Rectal smooth muscle tissue (tissue), 1 donor: ENCODE results near the gene ZNF267.

Experiments
- H3K27ac ChIP-seq: one replicate; pipeline ENCODE4 v1.7.0; 2013; ENCODE audit warnings: low read depth, low read length, inconsistent platforms
- H3K27me3 ChIP-seq: one replicate; pipeline ENCODE4 v1.7.0; 2013; ENCODE audit warnings: low read length; ENCODE audit not compliant: control insufficient read depth, insufficient read depth
- H3K36me3 ChIP-seq: one replicate; pipeline ENCODE4 v1.7.0; 2013; ENCODE audit warnings: low read length; ENCODE audit not compliant: control insufficient read depth, insufficient read depth
- H3K4me1 ChIP-seq: one replicate; pipeline ENCODE4 v1.7.0; 2013; ENCODE audit warnings: low read length; ENCODE audit not compliant: control insufficient read depth, insufficient read depth
- H3K4me3 ChIP-seq: one replicate; pipeline ENCODE4 v1.7.0; 2013; ENCODE audit warnings: low read length
- H3K9ac ChIP-seq: one replicate; pipeline ENCODE4 v1.7.0; 2013; ENCODE audit warnings: low read length

The ZNF267 gene

DNA sequence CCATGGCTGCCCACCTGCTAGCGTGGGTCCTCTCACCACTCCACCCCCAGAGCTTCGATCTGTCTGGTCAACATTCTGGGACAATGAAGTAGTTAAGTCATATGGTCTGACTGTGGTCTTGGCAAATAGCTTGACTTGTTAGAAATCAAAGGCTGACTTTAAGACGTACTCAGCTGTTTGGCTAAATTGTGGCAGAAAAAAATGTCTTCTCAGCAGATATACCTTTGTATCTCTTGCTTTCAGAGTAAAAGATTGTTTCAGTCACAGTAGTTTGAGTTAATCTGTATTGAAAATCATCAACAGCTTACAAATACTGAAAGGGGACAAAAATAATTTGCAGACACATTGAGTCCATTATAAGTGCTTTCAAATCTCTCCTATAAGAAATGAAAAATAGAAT lies 2.1 kb upstream of the ZNF267 start:
- no peaks in the 10 kb centered on the region for H3K27me3 ChIP-seq
- peaks cover 3% of the 10 kb centered on the region for H3K4me1 ChIP-seq
- H3K27ac ChIP-seq: no peak overlapping the region
- no peak overlapping the region for H3K4me3 ChIP-seq
- H3K9ac ChIP-seq: no peak overlapping the region
- no peaks in the 10 kb centered on the region for H3K36me3 ChIP-seq

DNA sequence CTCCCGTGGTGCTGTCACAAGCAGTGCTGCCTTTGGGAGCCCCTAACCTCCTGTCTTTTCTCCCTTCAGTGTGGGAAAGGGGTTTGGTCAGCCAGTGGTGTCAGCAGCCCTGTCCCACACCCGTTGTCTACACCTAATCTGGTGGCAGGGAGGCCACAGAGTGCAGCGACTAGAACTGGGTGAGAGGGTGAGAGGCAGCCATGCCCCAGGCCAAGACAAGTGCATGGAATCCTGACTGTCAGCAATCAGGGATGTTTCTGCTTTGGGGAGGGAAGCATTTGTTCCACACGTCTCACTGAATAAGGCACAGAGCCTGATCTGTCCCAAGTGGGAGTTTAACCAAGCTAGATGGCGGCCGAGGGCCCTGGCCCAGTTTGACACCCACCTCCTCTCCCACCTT lies 1.4 kb upstream of the ZNF267 start:
- Histone ChIP-seq H3K27ac (no peak overlapping the region), H3K4me3 (no peak overlapping the region), H3K4me1 (peaks cover 3% of the 10 kb centered on the region), H3K9ac (no peak overlapping the region), H3K27me3 (peaks cover under 1% of the 10 kb centered on the region), H3K36me3 (no peaks in the 10 kb centered on the region)

DNA sequence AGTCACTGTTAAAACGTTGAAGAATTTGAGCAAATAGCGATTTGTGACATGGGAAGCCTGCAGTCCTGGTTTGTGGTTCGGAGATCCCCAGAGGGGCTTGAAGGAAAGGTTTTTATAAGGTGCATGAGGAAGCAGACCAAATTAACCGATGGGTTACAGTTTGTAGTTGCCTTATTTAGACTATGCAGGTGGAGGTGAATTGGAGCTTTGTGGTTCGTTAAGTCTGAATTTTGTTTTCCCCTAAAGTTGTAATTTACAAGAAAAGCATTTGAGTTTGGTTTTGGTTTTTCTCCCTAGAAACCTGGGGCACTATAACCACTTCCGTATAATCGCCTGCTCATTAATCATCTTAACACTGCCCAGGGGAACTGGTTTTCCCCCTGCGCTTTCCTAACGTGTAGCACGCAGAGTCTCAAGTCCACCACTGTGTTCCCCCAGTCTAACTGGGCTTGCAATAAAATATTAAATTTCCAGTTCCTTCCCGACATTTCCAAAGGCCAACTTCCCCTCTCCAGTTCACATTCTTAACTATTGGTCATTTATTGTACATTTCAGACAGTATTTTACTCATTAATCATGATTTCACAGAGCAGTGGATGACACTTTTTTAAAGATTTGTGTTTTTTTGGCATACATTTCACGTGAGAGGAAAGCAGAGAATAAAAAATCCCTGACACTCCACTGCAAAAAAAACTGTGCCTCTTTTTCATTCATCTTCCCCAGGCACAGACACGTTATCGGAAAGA lies 932 bp downstream of the ZNF267 start:
- peaks cover 10% of the 10 kb centered on the region for H3K4me1 ChIP-seq
- H3K27me3 ChIP-seq: peaks cover 2% of the 10 kb centered on the region
- H3K36me3 ChIP-seq: no peaks in the 10 kb centered on the region
- H3K9ac ChIP-seq: peak overlapping the region; percentile 91
- H3K4me3 ChIP-seq: peak overlapping the region; percentile 98
- peak overlapping the region; percentile 97 for H3K27ac ChIP-seq

DNA sequence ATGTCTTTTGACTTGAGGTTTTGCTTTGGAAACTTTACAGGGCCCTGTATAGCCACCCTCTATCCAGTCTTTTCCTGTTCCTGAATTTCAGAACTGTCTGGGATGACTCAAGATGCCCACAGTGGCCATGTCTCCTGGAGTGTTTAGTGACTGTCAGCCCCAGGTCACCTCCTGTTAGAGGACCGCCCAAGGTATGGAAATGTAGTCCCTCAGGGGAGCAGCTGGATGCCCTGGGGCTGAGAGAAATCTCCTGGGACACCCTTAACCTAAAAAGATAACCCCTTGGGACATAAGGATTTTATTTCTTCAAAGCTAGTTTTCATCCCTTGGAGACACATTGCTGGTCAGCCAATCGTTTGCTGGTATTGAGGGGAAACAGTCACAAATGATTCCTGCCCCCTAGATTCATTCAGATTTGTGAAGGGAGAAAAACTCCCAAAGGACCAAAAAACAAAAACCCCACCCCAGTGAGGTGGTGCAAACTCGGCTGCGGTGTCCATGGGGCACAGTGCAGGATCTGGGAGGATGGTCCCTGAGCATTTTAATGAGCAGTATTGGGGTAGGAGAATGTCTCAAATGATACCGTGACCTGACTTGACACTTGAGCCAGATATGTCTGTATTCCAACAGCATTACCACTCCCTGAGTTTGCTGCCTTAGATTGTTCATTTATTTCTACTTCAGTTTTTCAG lies 1.7 kb downstream of the ZNF267 start:
- Histone ChIP-seq H3K4me1 (peaks cover 12% of the 10 kb centered on the region), H3K36me3 (no peaks in the 10 kb centered on the region), H3K27me3 (peaks cover 2% of the 10 kb centered on the region), H3K4me3 (peak overlapping the region; percentile 98), H3K27ac (no peak overlapping the region), H3K9ac (no peak overlapping the region)

DNA sequence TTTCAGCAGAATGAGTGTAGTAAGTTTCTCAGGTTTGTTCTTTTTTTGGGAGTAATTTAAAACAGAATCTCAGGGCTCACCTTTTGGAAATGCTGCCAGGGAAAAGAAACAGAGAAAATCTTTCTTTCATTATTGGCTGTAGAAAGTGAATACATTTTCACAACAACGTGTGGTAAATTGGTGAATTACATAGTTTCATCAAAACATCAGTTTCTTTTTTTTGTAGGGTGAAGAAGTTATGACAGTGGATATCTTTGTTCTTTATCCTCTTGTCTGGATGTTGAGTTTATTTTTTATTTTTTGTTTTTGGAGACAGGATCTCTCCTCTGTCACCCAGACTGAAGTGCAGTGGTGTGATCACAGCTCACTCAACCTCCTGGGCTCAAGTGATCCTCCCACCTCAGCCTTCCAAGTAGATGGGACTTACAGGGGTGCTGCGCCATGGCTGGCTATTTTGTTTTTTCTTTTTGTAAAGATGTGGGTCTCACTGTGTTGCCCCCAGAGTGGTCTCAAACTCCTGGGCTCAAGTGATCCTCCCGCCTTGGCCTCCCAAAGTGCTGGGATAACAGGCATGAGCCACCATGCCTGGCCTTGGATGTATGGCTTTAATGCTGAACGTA lies 2.4 kb downstream of the ZNF267 start:
- Histone ChIP-seq H3K4me1 (peaks cover 12% of the 10 kb centered on the region), H3K4me3 (no peak overlapping the region), H3K27ac (no peak overlapping the region), H3K27me3 (peaks cover 2% of the 10 kb centered on the region), H3K36me3 (no peaks in the 10 kb centered on the region), H3K9ac (no peak overlapping the region)

DNA sequence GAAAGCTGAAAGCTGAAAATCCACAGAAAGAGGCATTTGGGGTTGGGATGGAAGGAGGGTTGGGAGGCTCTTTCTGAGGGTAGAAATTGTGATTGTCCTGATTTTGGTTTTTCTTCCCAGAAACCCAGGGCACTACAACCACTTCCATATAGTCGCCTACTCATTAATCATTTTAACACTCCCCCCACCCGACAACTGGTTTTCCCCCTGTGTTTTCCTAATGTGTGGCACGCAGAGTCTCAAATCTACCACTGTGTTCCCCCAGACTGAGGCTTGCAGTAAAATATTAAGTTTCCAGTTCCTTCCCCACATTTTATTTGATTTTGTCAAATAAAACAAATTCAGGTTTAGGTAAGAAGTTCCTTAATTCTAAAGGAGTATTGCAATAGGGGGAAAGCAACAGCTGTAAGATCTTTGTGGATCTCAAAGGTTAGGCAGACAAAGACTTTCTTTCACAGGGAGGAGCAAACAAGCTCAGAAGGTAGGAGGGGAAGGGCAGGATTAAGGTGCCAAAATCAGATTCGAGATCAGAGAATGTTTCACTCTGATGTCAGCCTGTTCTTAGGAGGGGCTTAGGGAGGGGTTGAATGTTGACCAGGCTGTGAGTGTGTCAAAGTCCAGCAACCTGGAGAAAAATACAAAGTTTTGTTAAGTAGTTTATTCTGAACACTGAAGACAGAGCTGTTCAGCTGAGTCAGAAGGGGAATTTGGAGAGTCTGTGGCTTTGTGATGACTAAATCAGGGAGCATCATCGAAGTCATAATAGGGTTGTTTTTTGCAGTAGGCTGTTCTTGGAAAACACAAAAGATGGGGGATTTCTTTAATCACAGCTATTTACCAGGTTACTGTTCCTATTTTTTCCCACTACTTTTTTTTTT lies 3.6 kb downstream of the ZNF267 start:
- Histone ChIP-seq H3K36me3 (no peaks in the 10 kb centered on the region), H3K9ac (no peak overlapping the region), H3K27me3 (peaks cover 2% of the 10 kb centered on the region), H3K4me1 (peaks cover 12% of the 10 kb centered on the region), H3K27ac (peak overlapping the region; percentile 74), H3K4me3 (no peak overlapping the region)

DNA sequence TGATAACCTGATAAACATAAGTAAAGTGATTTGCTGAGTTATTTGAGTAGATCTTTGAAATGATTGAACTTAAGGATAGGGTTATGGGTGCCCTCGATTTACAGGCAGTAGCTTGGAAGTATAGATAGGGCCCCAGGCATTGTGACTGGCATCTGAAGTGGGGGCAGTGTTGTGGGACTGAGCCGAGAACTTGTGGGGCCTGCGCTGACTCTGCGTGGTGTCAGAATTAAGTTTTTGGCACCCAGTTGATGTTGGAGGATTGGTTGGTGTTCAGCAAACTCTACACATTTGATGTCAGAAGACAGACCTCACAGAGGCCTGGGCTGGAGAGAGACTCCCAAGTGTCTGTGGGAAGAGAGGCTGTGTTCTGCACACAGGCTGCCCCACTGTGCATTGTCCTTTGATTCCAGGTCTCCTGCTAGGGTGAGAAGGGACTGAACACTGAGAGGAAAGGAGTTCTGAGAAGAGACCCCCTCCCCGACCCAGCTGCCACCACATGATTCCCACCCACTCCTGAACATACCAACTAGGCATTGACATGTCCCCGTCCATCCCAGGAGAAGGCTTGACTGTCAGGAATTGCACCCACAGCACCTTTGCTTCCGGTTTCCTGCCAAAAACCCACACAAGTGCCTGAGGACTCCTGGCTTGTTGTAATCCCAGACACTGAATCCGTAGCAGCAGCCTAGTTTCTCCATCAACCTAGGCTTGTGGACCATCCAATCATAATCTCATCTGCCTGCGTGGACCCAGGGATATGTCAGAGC lies 4.5 kb downstream of the ZNF267 start:
- H3K27me3 ChIP-seq: peaks cover 2% of the 10 kb centered on the region
- no peak overlapping the region for H3K9ac ChIP-seq
- H3K36me3 ChIP-seq: no peaks in the 10 kb centered on the region
- H3K4me3 ChIP-seq: no peak overlapping the region
- H3K27ac ChIP-seq: peak overlapping the region; percentile 74
- H3K4me1 ChIP-seq: peaks cover 12% of the 10 kb centered on the region

DNA sequence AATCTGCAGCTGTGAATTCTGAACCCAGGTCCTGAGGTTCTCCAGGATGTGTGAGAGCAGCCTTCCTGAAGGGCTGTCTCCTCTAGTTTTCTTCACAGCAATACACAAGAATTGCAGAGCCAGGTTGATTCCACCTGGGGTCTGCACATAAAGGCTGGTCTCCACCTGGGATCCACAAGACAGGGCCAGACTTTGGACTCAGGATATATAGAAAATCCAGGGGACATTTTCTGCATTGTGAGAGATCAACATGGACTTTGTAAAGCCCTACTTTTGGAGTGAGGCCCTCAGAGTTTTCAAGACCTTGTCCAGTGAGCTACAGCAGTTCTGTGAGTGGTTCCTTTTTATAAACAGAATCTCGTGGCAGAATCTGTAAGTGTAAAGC lies 6.3 kb downstream of the ZNF267 start:
- no peaks in the 10 kb centered on the region for H3K36me3 ChIP-seq
- peaks cover 2% of the 10 kb centered on the region for H3K27me3 ChIP-seq
- no peak overlapping the region for H3K9ac ChIP-seq
- peaks cover 9% of the 10 kb centered on the region for H3K4me1 ChIP-seq
- H3K27ac ChIP-seq: peak overlapping the region; percentile 56
- H3K4me3 ChIP-seq: no peak overlapping the region

DNA sequence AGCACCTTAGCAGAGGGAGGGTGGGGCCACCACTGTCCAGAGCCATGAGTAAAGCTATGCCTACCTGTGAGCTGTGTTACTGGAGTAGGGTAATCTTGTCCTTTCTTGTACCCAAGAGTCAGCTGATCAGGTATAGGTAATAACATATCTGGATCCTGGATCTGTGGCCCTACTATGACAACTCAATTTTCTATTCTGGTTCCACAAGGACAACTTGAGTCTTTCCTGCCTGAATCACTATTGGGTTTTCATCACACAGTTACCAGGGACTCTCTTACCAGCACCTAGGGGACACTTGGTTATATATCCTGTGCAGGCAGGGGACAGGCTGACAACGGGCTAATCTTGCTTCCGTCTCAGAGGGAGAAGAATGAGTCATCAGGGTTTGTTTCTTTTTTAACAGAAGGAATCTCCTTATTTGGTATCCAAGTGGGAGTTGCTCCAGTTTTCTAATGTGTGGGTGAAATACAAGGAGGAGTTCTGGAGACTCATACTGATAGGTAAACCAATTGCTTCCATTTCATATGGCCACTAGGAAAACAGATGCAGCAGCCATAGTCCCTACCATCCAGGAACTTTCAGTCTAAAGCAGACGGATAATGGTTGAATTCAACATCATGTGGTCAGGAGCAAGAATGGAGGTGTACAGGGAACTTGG lies 6.8 kb downstream of the ZNF267 start:
- H3K36me3 ChIP-seq: peaks cover 3% of the 10 kb centered on the region
- H3K9ac ChIP-seq: no peak overlapping the region
- peak overlapping the region; percentile 56 for H3K27ac ChIP-seq
- peaks cover 2% of the 10 kb centered on the region for H3K27me3 ChIP-seq
- H3K4me3 ChIP-seq: no peak overlapping the region
- H3K4me1 ChIP-seq: peaks cover 9% of the 10 kb centered on the region

DNA sequence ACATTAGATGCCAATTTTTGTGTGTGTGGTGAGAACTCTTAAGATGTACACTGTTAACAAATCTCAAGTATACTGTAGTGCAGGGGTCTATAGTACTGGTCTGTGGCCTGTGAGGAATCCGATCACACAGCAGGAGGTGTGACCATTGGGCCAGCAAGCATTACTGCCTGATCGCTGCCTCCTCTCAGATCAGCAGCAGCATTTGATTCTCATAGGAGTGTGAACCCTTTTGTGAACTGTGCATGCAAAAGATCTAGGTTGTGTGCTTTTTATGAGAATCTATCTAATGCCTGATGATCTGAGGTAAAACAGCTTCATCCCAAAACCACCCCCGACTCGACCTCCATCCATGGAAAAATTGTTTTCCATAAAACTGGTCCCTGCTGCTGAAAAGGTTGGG lies 12.6 kb downstream of the ZNF267 start:
- Histone ChIP-seq H3K4me1 (no peaks in the 10 kb centered on the region), H3K4me3 (no peak overlapping the region), H3K27me3 (no peaks in the 10 kb centered on the region), H3K27ac (no peak overlapping the region), H3K9ac (no peak overlapping the region), H3K36me3 (peaks cover 9% of the 10 kb centered on the region)

DNA sequence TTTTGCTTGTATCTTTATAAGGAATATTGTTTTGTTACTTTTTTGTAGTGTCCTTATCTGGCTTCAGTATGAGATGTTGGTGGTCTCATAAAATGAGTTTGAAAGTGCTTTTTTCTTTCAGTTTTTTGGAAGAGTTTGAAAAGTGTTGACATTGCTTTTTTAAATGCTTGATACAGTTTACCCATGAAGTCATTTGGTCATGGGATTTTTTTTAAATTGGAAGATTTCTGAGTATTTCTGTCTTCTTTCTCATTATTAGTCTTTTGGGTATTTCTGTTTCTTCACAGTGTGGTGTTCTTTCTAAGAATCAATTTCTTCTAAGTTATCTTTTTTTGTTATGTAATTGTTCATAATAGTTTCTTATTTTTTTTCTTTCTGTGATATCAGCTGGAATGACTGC lies 15.1 kb downstream of the ZNF267 start:
- no peak overlapping the region for H3K9ac ChIP-seq
- no peaks in the 10 kb centered on the region for H3K4me1 ChIP-seq
- H3K36me3 ChIP-seq: peaks cover 9% of the 10 kb centered on the region
- H3K4me3 ChIP-seq: no peak overlapping the region
- no peak overlapping the region for H3K27ac ChIP-seq
- H3K27me3 ChIP-seq: no peaks in the 10 kb centered on the region
